K562 (cell line): Measurements from ENCODE around the gene GRIA1. TPM values are rescaled to one million over a fixed set of nuclear protein-coding genes. Genes with fewer than 3 reads are reported as not detected.

ENCODE experiments used
- C11orf30 ChIP-seq: fragments of 450-650 bp; IDR thresholded peaks from 2 replicates; pipeline ENCODE4 v1.6.1; 2016; ENCODE audit warnings: low read depth, mild to moderate bottlenecking
- CBFB ChIP-seq: sonication (generic); formaldehyde crosslinking; IDR thresholded peaks from 2 replicates; pipeline ENCODE4 v1.4.0; 2020; ENCODE audit warnings: mild to moderate bottlenecking, missing genetic modification reagents
- FOXA3 ChIP-seq, 2 experiments: fragments of 450-650 bp in 1 of 2; sonication (generic) in 1 of 2; formaldehyde crosslinking; IDR thresholded peaks in 1 of 2; conservative IDR thresholded peaks in 1 of 2; 2 replicates each; pipeline versions ENCODE4 v1.4.0 to v1.8.0; 2020 to 2022; ENCODE audit warnings: mild to moderate bottlenecking in 2 of 2, missing genetic modification reagents in 1 of 2
- HDAC8 ChIP-seq: fragments of 450-650 bp; IDR thresholded peaks from 2 replicates; pipeline ENCODE4 v1.6.1; 2016; ENCODE audit warnings: mild to moderate bottlenecking, missing genetic modification characterization, moderate library complexity, missing compliant biosample characterization
- MAFF ChIP-seq: IDR thresholded peaks from 2 replicates; pipeline ENCODE4 v1.6.1; 2012; ENCODE audit warnings: low read length, improper control_type of control experiment
- NR2F6 ChIP-seq: fragments of 450-650 bp; formaldehyde crosslinking; IDR thresholded peaks from 2 replicates; pipeline ENCODE4 v1.4.0; 2020; ENCODE audit warnings: mild to moderate bottlenecking
- POU5F1 ChIP-seq: fragments of 150-350 bp; IDR thresholded peaks from 2 replicates; pipeline ENCODE4 v1.6.1; 2014; ENCODE audit warnings: borderline replicate concordance, low read length, low read depth, mild to moderate bottlenecking; ENCODE audit not compliant: partially characterized antibody
- RHOXF2B ChIP-seq: fragments of 250-450 bp; sonication (Bioruptor Pico); conservative IDR thresholded peaks from 2 replicates; pipeline ENCODE4 v1.5.1; 2021
- SREBF2 ChIP-seq: sonication (generic); formaldehyde crosslinking; IDR thresholded peaks from 2 replicates; pipeline ENCODE4 v1.4.0; 2020; ENCODE audit warnings: mild to moderate bottlenecking, missing genetic modification reagents
- TBP ChIP-seq: optimal IDR thresholded peaks from 2 replicates; pipeline ENCODE3; 2011; ENCODE audit warnings: low read depth, low read length, improper control_type of control experiment
- TCF15 ChIP-seq: fragments of 250-450 bp; sonication (Bioruptor Pico); IDR thresholded peaks from 2 replicates; pipeline ENCODE4 v1.8.0; 2022; ENCODE audit warnings: moderate library complexity, mild to moderate bottlenecking, inconsistent platforms
- UBTF ChIP-seq, 2 experiments: IDR thresholded peaks; 2 replicates each; pipeline ENCODE4 v1.6.1; 2012; ENCODE audit warnings: improper control_type of control experiment in 2 of 2, low read depth in 2 of 2, low read length in 2 of 2, borderline replicate concordance in 1 of 2
- VEZF1 ChIP-seq: fragments of 200-800 bp; sonication (Bioruptor generic); IDR thresholded peaks from 2 replicates; pipeline ENCODE4 v1.6.1; 2017; ENCODE audit warnings: missing genetic modification characterization, missing compliant biosample characterization
- ZBTB1 ChIP-seq: sonication (generic); formaldehyde crosslinking; IDR thresholded peaks from 2 replicates; pipeline ENCODE4 v1.8.1; 2023; ENCODE audit warnings: missing genetic modification reagents, low read depth, mild to moderate bottlenecking, borderline replicate concordance
- ZFP91 ChIP-seq: sonication (generic); formaldehyde crosslinking; IDR thresholded peaks from 2 replicates; pipeline ENCODE4 v1.8.0; 2022; ENCODE audit warnings: mild to moderate bottlenecking, missing genetic modification reagents
- ZNF174 ChIP-seq: fragments of 250-450 bp; sonication (Bioruptor Pico); IDR thresholded peaks from 2 replicates; pipeline ENCODE4 v1.4.0; 2020; ENCODE audit warnings: mild to moderate bottlenecking
- ZNF609 ChIP-seq: sonication (generic); formaldehyde crosslinking; IDR thresholded peaks from 2 replicates; pipeline ENCODE4 v1.8.1; 2023; ENCODE audit warnings: missing genetic modification reagents, mild to moderate bottlenecking, borderline replicate concordance
- ZSCAN32 ChIP-seq: fragments of 450-650 bp; formaldehyde crosslinking; IDR thresholded peaks from 2 replicates; pipeline ENCODE4 v1.4.0; 2020; ENCODE audit warnings: mild to moderate bottlenecking, moderate library complexity
- polyA plus RNA-seq, 8 experiments: library from polyadenylated mRNA; depleted of rRNA in 4 of 8; stranded (reverse) in 5 of 8; unstranded in 3 of 8; fragments of >200 nt; fragmentation: Nextera tagmentation in 2 of 8; fragmentation: Illumina TruSeq in 1 of 8; extraction: Ambion mirVana in 2 of 8; extraction: Trizol in 1 of 8; gene quantifications; 2 replicates each; pipeline versions ENCODE4 v1.2.1 to v1.2.3, GENCODE V29; 2011 to 2014; ENCODE audit warnings: inconsistent platforms in 1 of 8, missing spikeins in 1 of 8
- total RNA-seq, 7 experiments: library from RNA; depleted of rRNA in 6 of 7; stranded (reverse); fragments of >200 nt in 6 of 7; fragmentation: Illumina TruSeq in 2 of 7; extraction: Trizol in 2 of 7; gene quantifications; 2 replicates each; pipeline versions ENCODE4 v1.2.1 to v1.2.3, GENCODE V29; 2011 to 2021; ENCODE audit warnings: low replicate concordance in 1 of 7

The GRIA1 gene
- total and polyA plus RNA-seq, 9 of the 15 experiments (the other 6 are each of a cell fraction or from before 2014, with no cell fraction given), result not detected

- TF ChIP-seq UBTF (IDR thresholded peaks at IDR 0.05; ENCODE audit: borderline replicate concordance in 1 of 2, low read depth in 2 of 2, low read length in 2 of 2) (no peak), TBP (no peak), SREBF2 (CRISPR knock-in tag) (no peak), MAFF (no peak), RHOXF2B (CRISPR knock-in tag) (no peak), ZSCAN32 (CRISPR knock-in tag) (no peak), CBFB (no peak), VEZF1 (peak; percentile 21; the same call in 1 of the 2 replicates), C11orf30 (no peak), HDAC8 (tag) (no peak), ZNF609 (CRISPR knock-in tag) (no peak), ZBTB1 (CRISPR knock-in tag) (no peak), ZFP91 (CRISPR knock-in tag) (no peak), ZNF174 (CRISPR knock-in tag) (no peak), POU5F1 (no peak), TCF15 (CRISPR knock-in tag) (no peak), FOXA3 (CRISPR knock-in tag; conservative IDR thresholded peaks at IDR 0.05 in 1 of 2, IDR thresholded peaks at IDR 0.05 in 1 of 2) (no peak; a peak in 1 of 4 replicates), NR2F6 (no peak)
Measured at GRCh38 chr5:153618867-153619266, 128.4 kb downstream of the GRIA1 start (continued).
